GM12878 (cell line): ENCODE measurements around the gene RSPH1. TPM values are rescaled to one million over a fixed set of nuclear protein-coding genes. Genes with fewer than 3 reads are reported as not detected.

Source experiments
- ASH2L ChIP-seq: fragments of 300-600, 200-600 bp; sonication (generic); IDR thresholded peaks from 2 replicates; pipeline ENCODE4 v1.6.1; 2017; ENCODE audit warnings: low read depth, mild to moderate bottlenecking, borderline replicate concordance
- BCL11A ChIP-seq: IDR thresholded peaks from 2 replicates; pipeline ENCODE4 v1.6.1; 2011; ENCODE audit warnings: low read depth, low read length
- EED ChIP-seq: sonication (generic); IDR thresholded peaks from 2 replicates; pipeline ENCODE4 v1.6.1; 2016; ENCODE audit warnings: antibody characterized with exemption, low read depth
- EP300 ChIP-seq, 2 experiments: fragments of 150-350 bp in 1 of 2; IDR thresholded peaks; 2 replicates each; pipeline ENCODE4 v1.6.1; 2011 to 2012; ENCODE audit warnings: low read depth in 2 of 2, low read length in 2 of 2, borderline replicate concordance in 1 of 2, improper control_type of control experiment in 1 of 2, inconsistent platforms in 1 of 2; ENCODE audit not compliant: control insufficient read depth in 1 of 2
- GATAD2B ChIP-seq: fragments of 450-650 bp; conservative IDR thresholded peaks from 2 replicates; pipeline ENCODE4 v1.6.1; 2017; ENCODE audit warnings: low read depth, mild to moderate bottlenecking, moderate library complexity
- IKZF1 ChIP-seq: fragments of 450-650 bp; conservative IDR thresholded peaks from 2 replicates; pipeline ENCODE4 v1.6.1; 2017; ENCODE audit warnings: antibody characterized with exemption, mild to moderate bottlenecking
- IKZF2 ChIP-seq, 2 experiments: fragments of 450-650 bp; IDR thresholded peaks; 2 replicates each; pipeline ENCODE4 v1.6.1; 2017; ENCODE audit warnings: mild to moderate bottlenecking in 2 of 2, moderate library complexity in 2 of 2
- LARP7 ChIP-seq: fragments of 450-650 bp; IDR thresholded peaks from 2 replicates; pipeline ENCODE4 v1.6.1; 2017; ENCODE audit warnings: mild to moderate bottlenecking
- MEF2A ChIP-seq: IDR thresholded peaks from 2 replicates; pipeline ENCODE4 v1.6.1; 2011; ENCODE audit warnings: low read depth, mild to moderate bottlenecking, low read length, moderate library complexity; ENCODE audit not compliant: insufficient read depth
- MTA2 ChIP-seq: fragments of 450-650 bp; IDR thresholded peaks from 2 replicates; pipeline ENCODE4 v1.6.1; 2016; ENCODE audit warnings: low read depth, mild to moderate bottlenecking, moderate library complexity
- MYB ChIP-seq: fragments of 150-350 bp; IDR thresholded peaks from 2 replicates; pipeline ENCODE4 v1.6.1; 2014; ENCODE audit warnings: mild to moderate bottlenecking, low read depth, low read length, borderline replicate concordance
- NRF1 ChIP-seq: conservative IDR thresholded peaks from 2 replicates; pipeline ENCODE4 v1.6.1; 2011; ENCODE audit warnings: mild to moderate bottlenecking, low read depth, low read length, improper control_type of control experiment
- PAX8 ChIP-seq: fragments of 450-650 bp; IDR thresholded peaks from 2 replicates; pipeline ENCODE4 v1.6.1; 2017; ENCODE audit warnings: mild to moderate bottlenecking, moderate library complexity
- POU2F2 ChIP-seq: IDR thresholded peaks from 3 replicates; pipeline ENCODE4 v1.6.1; 2011; ENCODE audit warnings: low read depth, mild to moderate bottlenecking, low read length, borderline replicate concordance
- RCOR1 ChIP-seq: conservative IDR thresholded peaks from 2 replicates; pipeline ENCODE4 v1.6.1; 2012; ENCODE audit warnings: low read depth, low read length, improper control_type of control experiment
- RELA ChIP-seq: fragments of 450-650 bp; IDR thresholded peaks from 2 replicates; pipeline ENCODE4 v1.8.0; 2014; ENCODE audit warnings: borderline replicate concordance; ENCODE audit not compliant: partially characterized antibody
- SMARCA5 ChIP-seq: fragments of 450-650 bp; IDR thresholded peaks from 2 replicates; pipeline ENCODE4 v1.6.1; 2017; ENCODE audit warnings: mild to moderate bottlenecking
- SP1 ChIP-seq: IDR thresholded peaks from one replicate; pipeline ENCODE4 v1.6.1; 2011; ENCODE audit warnings: low read depth, low read length
- STAT3 ChIP-seq: IDR thresholded peaks from 2 replicates; pipeline ENCODE4 v1.6.1; 2011; ENCODE audit warnings: low read depth, low read length, improper control_type of control experiment
- SUZ12 ChIP-seq: fragments of 200-600 bp; sonication (generic); IDR thresholded peaks from one replicate; pipeline ENCODE4 v1.6.1; 2018; ENCODE audit warnings: antibody characterized with exemption, mild to moderate bottlenecking; ENCODE audit not compliant: unreplicated experiment
- polyA plus RNA-seq, 11 experiments: library from polyadenylated mRNA; depleted of rRNA in 4 of 11; unstranded in 6 of 11; stranded (reverse) in 5 of 11; fragments of >200 nt; fragmentation: Nextera tagmentation in 4 of 11; fragmentation: Illumina TruSeq in 1 of 11; extraction: Ambion mirVana in 4 of 11; extraction: Trizol in 1 of 11; gene quantifications; 1 replicate in 1 of 11; 2 replicates in 10 of 11; pipeline versions ENCODE4 v1.2.1 to v1.2.3, GENCODE V29; 2011 to 2016; ENCODE audit warnings: inconsistent platforms in 2 of 11, missing spikeins in 2 of 11, low read depth in 1 of 11
- total RNA-seq, 4 experiments: library from RNA; depleted of rRNA in 3 of 4; stranded (reverse); fragments of >200 nt in 3 of 4; fragmentation: Illumina TruSeq in 1 of 4; extraction: Trizol in 1 of 4; gene quantifications; 2 replicates each; pipeline versions ENCODE4 v1.2.1 to v1.2.3, GENCODE V29; 2013 to 2021
- TF ChIP-seq, protein P1 (sequence below): IDR thresholded peaks from 2 replicates; pipeline ENCODE4 v1.6.1; 2012; ENCODE audit warnings: improper control_type of control experiment, low read depth, low read length; ENCODE audit not compliant: insufficient replicate concordance
- TF ChIP-seq, protein P2 (sequence below): IDR thresholded peaks from 2 replicates; pipeline ENCODE4 v1.6.1; 2012; ENCODE audit warnings: low read depth, low read length, improper control_type of control experiment

RSPH1 gene
- total and polyA plus RNA-seq, 10 of the 15 experiments (the other 5 are each of a cell fraction or from before 2014, with no cell fraction given) = 0.11 to 1.4 (median 0.38) TPM

DNA sequence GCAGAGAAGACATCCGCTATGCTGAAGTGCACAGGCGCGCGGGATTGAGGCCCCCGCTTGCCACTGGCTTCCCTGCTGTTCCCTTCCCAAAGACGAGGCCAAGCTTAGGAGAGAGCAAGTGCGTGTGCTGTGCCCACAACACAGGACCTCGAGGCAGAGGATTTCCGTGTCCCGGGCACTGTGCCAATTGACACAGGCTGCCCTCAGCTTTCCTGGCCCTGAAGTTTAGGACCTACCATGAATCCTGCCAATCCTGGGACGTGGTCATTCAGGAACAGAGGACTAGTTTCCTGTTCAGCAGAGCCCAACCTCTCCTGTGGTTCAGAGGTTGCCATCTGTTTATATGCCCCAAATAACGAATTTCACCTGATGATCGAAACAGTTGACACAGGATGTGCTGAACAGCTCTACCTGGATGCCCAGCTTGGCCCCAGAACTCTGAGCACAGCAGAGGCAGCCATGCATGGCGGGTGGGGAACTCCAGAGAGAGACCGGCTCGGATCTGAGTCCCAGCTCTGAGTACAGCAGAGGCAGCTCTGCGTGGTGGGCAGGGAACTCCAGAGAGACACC lies 39.7 kb upstream of the RSPH1 start (continued):
- 0 out of 2 replicates have a peak, but pooled peaks have one; percentile 68 for TF ChIP-seq RCOR1
- TF ChIP-seq MEF2A = 0 out of 2 replicates have a peak, but pooled peaks have one; percentile 6
- peak; percentile 37 for TF ChIP-seq SP1
- TF ChIP-seq SUZ12 = no peak
- peak; percentile 49 for TF ChIP-seq IKZF1
- TF ChIP-seq, protein P1, sequence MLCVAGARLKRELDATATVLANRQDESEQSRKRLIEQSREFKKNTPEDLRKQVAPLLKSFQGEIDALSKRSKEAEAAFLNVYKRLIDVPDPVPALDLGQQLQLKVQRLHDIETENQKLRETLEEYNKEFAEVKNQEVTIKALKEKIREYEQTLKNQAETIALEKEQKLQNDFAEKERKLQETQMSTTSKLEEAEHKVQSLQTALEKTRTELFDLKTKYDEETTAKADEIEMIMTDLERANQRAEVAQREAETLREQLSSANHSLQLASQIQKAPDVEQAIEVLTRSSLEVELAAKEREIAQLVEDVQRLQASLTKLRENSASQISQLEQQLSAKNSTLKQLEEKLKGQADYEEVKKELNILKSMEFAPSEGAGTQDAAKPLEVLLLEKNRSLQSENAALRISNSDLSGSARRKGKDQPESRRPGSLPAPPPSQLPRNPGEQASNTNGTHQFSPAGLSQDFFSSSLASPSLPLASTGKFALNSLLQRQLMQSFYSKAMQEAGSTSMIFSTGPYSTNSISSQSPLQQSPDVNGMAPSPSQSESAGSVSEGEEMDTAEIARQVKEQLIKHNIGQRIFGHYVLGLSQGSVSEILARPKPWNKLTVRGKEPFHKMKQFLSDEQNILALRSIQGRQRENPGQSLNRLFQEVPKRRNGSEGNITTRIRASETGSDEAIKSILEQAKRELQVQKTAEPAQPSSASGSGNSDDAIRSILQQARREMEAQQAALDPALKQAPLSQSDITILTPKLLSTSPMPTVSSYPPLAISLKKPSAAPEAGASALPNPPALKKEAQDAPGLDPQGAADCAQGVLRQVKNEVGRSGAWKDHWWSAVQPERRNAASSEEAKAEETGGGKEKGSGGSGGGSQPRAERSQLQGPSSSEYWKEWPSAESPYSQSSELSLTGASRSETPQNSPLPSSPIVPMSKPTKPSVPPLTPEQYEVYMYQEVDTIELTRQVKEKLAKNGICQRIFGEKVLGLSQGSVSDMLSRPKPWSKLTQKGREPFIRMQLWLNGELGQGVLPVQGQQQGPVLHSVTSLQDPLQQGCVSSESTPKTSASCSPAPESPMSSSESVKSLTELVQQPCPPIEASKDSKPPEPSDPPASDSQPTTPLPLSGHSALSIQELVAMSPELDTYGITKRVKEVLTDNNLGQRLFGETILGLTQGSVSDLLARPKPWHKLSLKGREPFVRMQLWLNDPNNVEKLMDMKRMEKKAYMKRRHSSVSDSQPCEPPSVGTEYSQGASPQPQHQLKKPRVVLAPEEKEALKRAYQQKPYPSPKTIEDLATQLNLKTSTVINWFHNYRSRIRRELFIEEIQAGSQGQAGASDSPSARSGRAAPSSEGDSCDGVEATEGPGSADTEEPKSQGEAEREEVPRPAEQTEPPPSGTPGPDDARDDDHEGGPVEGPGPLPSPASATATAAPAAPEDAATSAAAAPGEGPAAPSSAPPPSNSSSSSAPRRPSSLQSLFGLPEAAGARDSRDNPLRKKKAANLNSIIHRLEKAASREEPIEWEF = no peak
- TF ChIP-seq, protein P2, sequence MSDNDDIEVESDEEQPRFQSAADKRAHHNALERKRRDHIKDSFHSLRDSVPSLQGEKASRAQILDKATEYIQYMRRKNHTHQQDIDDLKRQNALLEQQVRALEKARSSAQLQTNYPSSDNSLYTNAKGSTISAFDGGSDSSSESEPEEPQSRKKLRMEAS = 0 out of 2 replicates have a peak, but pooled peaks have one; percentile 17
- TF ChIP-seq NRF1 = 0 out of 2 replicates have a peak, but pooled peaks have one; percentile 1
- TF ChIP-seq BCL11A = no peak
- peak; percentile 88; the same call in 1 of the 2 replicates for TF ChIP-seq MYB
- 0 out of 2 replicates have a peak, but pooled peaks have one; percentile 16 for TF ChIP-seq GATAD2B
- TF ChIP-seq EED = peak; percentile 94
- TF ChIP-seq MTA2 = peak; percentile 38
- TF ChIP-seq RELA = peak; percentile 79
- peak; percentile 42; the same call in 1 of the 2 replicates for TF ChIP-seq LARP7
- no peak for TF ChIP-seq STAT3
- peak; percentile 63 to 86; a peak in 3 of 4 replicates for TF ChIP-seq EP300 (IDR thresholded peaks at IDR 0.05; ENCODE audit: borderline replicate concordance in 1 of 2, control insufficient read depth in 1 of 2, low read depth in 2 of 2, low read length in 2 of 2)
- TF ChIP-seq PAX8 = peak; percentile 94
- peak; percentile 35 to 49; a peak in 2 of 4 replicates for TF ChIP-seq IKZF2 (IDR thresholded peaks at IDR 0.05)
- TF ChIP-seq POU2F2 = peak; percentile 32; the same call in 1 of the 3 replicates
- TF ChIP-seq SMARCA5 = peak; percentile 99
- TF ChIP-seq ASH2L = no peak
